ENCODE results near the gene TOP2A.

TOP2A gene, protein sequence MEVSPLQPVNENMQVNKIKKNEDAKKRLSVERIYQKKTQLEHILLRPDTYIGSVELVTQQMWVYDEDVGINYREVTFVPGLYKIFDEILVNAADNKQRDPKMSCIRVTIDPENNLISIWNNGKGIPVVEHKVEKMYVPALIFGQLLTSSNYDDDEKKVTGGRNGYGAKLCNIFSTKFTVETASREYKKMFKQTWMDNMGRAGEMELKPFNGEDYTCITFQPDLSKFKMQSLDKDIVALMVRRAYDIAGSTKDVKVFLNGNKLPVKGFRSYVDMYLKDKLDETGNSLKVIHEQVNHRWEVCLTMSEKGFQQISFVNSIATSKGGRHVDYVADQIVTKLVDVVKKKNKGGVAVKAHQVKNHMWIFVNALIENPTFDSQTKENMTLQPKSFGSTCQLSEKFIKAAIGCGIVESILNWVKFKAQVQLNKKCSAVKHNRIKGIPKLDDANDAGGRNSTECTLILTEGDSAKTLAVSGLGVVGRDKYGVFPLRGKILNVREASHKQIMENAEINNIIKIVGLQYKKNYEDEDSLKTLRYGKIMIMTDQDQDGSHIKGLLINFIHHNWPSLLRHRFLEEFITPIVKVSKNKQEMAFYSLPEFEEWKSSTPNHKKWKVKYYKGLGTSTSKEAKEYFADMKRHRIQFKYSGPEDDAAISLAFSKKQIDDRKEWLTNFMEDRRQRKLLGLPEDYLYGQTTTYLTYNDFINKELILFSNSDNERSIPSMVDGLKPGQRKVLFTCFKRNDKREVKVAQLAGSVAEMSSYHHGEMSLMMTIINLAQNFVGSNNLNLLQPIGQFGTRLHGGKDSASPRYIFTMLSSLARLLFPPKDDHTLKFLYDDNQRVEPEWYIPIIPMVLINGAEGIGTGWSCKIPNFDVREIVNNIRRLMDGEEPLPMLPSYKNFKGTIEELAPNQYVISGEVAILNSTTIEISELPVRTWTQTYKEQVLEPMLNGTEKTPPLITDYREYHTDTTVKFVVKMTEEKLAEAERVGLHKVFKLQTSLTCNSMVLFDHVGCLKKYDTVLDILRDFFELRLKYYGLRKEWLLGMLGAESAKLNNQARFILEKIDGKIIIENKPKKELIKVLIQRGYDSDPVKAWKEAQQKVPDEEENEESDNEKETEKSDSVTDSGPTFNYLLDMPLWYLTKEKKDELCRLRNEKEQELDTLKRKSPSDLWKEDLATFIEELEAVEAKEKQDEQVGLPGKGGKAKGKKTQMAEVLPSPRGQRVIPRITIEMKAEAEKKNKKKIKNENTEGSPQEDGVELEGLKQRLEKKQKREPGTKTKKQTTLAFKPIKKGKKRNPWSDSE (N-terminal part only)

DNA sequence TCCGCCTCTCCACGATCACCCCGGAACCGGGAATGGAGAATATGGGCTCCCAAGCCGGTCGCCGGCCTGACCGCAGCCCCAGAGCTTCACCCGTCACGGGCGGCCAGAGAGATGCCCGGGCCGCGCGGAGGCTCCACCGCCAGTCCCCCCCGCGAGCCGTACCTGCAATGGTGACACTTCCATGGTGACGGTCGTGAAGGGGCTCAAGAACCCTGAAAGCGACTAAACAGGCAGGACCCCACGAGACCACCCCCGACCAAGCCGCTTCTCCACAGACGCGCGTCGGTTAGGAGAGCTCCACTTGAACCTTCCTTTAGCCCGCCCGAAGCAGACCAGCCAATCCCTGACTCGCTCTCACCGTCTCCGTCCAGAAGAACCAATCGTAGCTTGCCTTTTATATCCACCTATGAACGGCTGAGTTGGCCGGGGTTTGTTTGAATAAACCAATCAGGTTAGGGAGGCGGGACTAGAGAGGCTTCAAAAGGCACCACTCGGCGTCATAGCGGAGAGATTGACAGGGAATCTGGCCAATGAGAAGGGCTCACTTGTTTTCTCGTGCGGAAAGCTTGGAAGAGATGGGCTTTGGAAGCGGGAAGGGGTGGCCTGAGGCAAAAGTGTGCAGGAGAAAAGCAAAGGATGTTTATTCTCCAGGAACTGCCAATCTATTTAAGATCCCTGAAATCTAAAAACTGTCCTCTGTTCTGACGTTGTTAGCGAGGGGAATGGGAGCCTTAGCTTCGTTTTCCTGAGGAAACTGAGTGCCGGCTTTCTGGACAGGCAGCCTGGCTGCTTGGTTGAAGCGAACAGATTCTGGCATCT lies at the start of gene TOP2A:
Gene TOP2A (minus strand): TSS at position 288 of the 819 bp plus-strand sequence. CDS start 105 bp downstream, at position 183.
- DNase-seq: no peak

DNA sequence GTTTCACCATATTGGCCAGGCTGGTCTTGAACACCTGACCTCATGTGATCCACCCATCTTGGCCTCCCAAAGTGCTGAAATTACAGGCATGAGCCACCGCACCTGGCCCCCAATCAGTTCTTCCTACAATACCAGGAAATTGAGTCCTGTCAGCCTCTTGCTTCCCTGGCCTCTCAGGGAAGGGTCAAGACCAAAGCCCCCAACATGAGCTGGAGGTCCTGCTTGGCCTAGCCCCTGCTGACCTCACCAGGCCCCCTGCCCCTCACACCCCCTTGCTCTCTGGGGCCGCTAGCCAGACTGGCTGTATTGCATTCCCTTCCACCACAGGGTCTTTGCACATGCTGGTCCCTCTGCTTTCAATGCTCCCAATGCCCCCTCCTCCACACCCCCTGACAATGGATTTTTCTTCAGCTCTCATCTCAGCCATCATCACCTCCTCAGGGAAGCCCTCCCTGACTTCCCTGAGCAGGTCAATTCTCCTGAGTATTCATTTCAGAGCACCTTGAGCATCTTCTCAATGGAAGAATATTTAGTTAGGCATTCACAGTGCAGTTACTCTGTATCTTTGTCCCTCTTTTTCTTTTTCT lies 49.7 kb upstream of the TOP2A start:
- DNase-seq: no peak

DNA sequence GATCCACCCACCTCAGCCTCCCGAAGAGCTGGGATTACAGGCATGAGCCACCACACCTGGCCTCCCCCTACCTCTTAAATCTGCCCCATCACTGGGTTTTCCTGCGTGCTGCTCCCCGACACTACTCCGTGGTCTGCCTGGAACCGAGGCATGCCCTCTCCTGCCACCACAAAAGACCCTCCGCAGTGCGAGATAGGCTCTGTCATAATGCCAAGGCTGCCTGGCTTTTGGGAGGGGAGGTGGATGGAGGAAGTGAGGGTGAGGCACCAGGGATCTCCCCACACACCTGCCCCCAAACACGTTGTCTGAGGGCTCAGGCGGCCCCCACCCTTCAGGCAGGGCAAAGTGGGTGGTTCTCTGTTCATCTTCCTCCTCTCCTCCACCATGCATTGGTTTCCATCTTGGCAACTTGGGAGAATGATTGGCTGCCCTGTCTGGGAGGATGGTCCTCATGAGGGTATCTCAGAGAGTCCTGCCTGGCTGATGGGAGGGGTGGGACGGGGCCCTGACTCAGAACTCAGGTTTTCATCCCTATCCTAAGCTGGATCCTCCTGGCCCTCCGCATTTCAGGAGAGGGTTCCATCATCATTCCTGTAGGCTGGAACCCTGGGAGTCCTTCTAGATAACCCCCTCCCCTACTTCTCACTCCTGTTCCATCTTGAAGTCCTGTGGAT lies 48.7 kb upstream of the TOP2A start:
- DNase-seq: no peak

DNA sequence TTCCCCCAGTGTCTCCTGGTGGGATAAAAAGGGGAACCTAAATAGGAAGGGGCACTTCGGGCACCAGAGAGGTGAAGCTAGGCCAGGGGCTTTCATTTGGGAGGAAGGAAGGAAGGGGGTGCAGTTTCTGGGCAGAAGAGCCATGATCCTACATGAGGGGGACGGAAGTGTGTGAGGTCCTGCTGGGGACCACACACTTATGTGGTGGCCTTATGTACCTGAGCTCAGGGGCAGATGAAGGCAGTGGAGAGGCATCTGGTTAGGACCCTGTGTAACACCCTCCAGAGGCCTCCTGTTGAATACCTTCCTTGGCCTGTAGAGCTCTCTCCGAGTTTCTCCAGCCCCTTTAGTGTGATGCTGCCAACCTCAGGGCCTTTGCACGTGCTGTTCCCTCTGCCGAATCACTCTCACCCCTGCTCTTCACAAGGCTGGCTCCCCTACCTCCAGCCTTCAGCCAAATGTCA lies 46.7 kb upstream of the TOP2A start:
- no peak for DNase-seq

DNA sequence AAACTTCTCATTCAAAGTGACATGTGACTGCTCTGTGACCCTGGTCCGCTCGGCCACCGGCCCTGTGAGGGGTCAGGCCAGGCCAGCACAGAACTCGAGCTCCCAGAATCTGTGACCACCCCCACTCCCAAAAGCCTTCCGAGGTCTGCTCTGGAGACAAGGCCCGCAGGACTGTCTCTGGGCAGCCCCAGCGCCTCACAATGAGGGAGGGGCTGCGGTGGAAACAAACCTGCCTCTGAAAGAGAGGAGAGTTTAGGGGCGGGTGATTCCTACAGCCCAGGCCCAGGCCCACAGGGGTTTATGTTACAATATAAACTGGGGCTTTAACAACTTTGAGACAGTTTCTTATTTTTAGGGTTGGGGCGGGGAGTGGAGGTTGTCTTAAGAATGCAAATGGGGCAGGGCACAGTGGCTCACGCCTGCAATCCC lies 45.4 kb upstream of the TOP2A start:
- no peak for DNase-seq

DNA sequence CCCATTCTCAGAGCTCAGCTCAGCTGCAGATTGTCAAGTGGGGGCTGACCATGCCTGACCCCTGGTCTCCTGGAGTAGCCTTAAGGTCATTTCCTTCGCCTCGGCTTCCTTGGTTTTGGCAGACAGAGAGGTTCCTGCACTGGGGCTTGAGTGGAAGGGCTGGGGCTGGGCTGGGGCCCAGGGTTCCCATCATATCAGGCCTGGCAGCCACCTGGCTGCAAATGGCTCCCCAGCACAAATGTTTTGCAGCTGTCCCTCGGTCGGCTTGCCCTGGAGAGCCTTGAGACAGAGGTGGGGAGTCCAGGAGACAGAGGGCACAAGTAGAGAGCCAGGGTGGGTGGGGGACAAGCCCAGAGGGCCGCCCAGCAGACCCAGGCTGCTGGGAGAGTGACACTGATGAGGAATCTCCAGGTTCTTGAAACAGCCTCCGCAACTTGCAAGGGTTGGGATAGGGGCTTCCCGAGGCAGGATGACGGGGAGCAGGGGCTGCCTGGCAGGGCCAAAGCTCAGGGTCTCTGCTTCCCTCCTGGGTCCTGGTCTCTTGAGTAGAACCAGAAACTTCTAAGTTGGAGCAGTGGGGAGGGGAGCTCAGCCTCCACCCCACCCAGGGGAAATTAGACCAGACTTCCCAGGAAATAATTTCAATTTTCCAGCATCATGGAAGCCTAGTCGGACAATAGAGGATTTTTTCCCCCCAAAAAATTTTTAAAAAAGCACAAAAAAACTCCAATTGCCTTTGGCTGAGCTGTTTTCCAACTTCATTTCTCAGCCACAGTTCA lies 44.8 kb upstream of the TOP2A start:
- DNase-seq: no peak

DNA sequence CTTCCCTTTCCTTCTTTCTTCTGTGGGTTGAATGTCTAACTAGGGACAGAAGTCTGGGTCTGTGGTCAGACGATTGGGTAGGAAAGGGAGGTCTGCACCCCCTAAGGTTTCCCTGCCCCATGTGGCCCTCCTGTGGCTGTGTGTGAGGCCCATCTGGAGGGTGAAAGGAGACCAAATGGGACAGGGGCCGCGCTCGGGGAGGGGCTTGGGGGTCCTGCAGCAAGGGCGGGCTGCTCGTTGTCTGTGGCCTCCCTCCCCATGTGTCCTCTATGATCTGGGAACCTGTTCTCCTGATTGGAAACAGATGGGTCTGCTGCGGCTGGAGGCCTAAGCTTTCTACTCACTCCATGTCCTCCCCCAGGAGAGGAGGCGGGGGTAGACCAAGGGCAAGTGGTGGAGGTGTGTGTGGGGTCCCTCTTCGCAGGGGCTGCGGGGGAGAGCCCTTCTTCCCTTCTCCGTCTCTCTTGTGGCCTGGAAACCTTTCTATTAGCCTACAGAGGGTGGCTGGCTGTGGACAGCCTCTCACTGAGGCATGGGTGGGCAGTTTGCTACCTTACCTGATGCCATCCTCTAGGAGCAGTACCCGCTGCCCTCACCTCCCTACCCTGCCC lies 44.1 kb upstream of the TOP2A start:
- DNase-seq: no peak

DNA sequence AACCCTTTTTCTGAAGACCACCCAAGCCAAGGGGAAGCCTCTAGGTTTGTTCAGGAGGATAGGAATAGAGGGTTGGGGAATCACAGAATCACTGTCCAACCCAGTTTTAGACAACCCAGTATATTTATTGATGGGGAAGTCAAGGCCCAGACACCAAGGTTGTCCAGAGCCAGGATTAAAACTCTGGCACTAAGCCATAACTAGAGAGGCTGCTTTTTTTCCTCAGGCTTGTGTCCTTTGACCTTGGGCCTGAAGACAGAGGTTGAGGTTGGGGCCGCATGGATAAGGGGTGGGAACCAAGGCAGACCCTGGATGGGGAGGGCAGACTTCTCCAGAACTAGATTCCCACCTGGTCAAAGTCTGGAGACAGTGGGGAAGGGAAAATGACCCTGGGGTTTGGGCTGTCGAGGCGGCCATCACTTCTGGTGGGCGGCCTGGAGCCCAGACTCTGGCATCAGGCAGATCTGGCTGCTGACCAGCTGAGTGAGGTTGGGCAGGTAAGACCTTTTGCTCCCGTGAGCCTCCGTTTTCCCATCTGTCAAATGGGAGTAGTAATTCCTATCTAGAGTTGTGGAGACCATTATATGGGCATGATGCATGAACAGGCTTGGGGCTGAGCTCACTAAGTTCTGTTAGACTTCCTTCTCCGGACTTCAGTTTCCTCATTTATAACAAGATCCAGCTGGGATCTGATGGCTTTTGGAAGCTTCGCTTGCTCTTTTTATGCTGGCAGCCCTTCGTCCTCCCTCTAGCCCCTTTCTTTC lies 43.5 kb upstream of the TOP2A start:
- DNase-seq: no peak

DNA sequence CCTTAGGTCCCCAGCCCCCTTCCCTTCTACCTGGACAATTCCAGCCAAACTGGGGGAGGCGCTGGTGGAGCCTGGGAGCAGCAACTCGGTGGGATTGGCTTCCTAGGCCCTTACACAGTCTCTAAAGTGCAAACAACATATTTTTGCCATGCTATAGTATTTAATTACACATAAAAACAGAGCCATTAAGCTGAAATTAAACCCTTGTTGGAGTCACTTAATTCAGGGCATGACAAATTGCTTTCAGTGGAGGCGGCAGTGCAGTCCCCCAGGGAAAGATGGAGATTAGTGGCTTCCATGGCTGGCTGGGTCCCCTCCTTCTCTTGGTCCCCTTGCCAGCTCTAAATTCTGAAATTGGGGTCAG lies 42.9 kb upstream of the TOP2A start:
- DNase-seq: no peak

DNA sequence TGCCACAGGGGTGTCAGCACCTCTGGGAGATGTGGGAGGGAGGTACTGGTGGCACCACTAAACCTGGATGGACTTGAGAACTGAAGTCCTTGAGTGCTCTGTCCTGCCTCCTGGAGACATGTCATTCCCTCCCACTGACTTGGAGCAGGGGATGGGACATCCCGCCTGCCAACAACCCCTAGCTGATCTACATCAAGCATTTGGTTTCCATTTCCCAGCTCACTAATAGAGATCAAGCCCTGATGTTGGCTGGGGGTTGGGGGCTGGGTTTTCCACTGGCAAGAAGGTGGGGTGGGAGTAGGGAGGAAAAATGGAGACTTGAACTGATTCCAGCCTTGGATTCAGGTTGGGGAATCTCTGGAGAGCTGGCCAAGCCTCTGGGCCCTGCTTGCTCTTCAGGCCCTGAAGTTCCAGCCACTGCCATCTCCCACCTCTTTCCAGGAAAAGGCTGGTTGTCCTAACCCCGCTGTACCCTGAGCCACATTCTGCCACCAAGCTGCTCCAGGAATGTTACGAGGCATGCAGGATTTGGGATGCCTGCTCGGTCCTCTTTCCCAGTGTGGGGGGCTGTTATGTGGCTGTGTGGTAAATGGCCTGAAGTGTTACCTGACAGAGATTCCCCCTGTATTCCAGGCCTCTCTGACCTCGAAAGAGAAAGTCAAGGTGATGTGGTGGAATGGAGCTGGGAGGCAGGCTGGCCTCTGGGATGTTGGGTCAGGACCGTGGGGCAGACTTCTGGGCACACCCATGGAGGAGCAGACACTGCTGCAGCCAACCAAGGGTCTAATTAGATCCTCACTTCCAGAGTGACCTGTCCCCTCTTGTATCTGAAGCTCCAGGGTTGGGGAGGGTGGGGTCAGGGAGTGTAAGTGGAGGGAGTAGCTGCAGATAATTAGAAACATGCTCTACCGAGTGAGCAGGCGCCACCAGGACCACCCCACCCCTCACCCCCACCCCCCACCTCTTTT lies 42.2 kb upstream of the TOP2A start:
- DNase-seq: no peak

DNA sequence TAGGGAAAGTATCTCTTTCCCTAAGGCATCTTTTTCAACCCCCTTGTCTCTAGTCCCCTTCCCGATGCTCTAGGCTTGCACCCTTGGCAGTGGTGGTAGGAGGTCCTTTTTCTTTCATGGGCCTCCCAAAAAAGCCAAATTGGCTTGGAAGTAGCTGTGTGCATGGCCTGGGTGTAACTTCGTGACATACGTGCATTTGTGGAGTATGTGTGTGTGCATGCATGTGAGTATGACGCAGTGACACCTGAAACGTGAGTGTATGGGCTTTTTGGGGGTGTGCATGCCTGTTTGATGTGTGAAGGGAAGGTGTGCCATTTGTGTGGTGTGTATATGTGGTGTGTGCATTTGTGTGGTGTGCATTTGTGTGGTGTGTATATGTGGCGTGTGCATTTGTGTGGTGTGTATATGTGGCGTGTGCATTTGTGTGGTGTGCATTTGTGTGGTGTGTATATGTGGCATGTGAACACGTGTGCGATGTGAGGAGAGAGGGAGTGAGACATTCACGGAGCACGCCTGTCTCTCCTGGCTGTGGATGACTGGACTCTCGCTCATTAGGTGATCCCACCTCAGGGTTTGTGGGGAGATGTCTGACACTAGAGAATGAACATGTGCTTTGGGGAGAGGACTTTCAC lies 41.3 kb upstream of the TOP2A start:
- no peak for DNase-seq

DNA sequence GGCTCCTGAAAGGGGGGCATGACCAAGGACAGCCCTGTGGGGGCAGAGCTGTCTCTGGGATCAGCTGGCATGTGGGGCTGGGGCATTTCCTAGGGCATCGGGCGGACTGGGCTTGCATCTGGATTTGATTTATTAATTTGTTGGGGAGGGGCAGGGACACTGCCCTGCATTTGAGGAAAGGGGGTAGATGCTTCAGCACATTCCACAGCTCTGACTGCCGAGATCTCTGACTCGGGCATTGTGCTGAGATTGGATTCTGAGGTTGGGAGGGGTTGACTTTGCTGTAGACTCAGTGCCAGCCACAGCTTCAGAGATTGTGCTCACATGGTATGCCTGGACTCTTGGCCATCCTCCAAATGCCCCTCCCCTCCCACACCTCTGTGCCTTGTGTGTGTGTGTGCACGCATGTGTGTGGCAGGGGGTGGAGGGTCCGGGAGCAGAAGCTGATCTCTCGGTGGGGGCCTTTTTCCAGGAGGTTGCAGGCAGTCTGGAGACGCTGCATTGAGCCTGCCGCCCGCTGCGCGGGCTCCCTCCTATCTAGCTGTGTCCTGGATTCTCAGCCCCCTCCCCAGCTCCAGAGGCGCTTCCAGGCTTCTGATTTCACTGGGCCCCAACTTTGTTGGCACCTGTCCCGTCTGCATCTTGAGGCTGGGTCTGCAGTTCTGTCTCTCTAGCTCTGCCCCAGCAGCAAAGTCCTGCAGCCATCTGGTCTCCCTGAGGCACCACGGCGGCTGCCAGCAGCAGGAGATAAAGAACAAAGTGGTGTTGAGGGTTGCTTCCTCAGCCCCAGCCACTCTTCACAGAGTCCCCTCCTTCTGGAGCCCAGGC lies 40.5 kb upstream of the TOP2A start:
- no peak for DNase-seq

DNA sequence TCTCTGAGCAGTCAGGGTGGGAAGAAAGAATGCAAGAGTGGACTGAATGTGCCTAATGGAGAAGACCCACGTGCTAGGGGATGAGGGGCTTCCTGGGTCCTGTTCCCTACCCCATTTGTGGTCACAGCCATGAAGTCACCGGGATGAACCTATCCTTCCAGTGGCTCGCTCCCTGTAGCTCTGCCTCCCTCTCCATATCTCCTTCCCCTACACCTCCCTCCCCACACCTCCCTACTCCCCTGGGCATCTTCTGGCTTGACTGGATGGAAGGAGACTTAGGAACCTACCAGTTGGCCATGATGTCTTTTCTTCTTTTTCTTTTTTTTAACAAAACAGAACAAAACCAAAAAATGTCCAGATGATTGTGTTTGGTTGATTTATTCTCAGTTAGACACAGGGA lies 39.7 kb upstream of the TOP2A start:
- no peak for DNase-seq

DNA sequence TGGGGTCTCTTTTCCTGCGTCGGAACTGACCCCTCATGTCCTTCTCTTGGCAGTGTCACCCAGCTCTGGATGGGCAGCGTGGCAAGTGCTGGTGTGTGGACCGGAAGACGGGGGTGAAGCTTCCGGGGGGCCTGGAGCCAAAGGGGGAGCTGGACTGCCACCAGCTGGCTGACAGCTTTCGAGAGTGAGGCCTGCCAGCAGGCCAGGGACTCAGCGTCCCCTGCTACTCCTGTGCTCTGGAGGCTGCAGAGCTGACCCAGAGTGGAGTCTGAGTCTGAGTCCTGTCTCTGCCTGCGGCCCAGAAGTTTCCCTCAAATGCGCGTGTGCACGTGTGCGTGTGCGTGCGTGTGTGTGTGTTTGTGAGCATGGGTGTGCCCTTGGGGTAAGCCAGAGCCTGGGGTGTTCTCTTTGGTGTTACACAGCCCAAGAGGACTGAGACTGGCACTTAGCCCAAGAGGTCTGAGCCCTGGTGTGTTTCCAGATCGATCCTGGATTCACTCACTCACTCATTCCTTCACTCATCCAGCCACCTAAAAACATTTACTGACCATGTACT lies 38.8 kb upstream of the TOP2A start:
- DNase-seq: no peak

DNA sequence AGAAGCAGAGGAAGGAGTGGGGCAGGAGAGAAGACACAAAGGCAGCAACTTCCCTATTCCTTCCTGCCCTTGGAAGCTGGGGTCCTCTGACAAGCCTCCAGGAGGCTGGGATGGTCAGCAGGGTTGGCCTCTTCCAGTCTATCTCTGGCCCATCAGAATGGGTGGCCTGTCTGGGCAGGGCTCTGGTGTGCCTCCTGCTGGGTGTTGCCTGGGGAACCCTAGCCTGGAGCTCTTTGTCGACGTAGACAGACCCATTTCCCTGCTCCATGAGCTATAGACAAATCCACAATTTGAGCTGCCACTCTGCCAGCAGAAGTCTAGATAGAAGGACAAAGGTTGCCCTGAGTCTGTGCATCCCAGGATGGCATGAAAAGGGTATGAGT lies 36.9 kb upstream of the TOP2A start:
- no peak for DNase-seq

All from cortex of kidney (tissue), 1 donor.